Stimulated activated CD4-positive, alpha-beta T cell treated with anti-CD3 and anti-CD28 coated beads, Interleukin-4, amount 100 ng/mL, for 24 hours (primary cell): ENCODE measurements around the gene ASAP2.

Experiments used
- DNase-seq: peaks from one replicate; pipeline ENCODE4 v3.0.0-alpha.2; 2020

The ASAP2 gene

GRCh38 chr2:9359463-9359862, 152.9 kb downstream of the ASAP2 start:
- no peak for DNase-seq

DNA sequence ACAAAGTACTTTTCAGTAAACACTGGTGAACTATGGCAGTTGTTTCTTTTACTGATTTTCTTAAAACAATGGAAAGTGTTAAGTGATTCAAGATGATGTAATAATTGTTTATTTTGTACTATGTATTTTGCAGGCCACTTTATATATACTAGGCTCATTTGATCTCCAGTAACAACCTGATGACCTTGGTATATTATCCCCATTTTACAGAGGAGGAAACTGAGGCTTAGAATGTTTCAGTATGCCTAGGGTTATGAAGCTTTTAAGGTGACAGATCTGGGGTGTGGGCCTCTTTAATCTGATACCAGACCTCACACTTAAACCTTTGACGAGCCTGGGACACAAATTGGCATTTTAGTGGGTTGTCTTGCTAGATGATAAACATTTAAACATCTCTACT, 153.5 kb downstream of the ASAP2 start:
- DNase-seq = no peak

DNA sequence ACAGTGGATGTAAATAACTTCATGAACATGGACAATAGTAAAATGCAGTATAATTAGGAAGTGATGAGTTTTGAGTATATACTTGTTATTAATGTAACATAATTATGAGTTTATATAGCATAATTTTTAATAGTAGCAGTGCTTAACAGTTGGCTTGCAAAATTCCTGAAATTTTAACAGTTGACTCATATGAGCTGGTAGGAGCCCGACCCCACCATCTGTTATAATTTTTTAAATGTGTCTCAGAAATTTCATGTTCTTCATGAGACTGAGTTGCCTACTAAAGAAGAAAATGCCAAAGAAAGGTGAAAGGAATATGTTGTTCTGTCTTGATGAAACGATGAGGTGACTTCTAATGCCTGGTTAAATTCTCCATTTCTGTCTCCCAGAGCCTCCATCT, 154.1 kb downstream of the ASAP2 start:
- no peak for DNase-seq

GRCh38 chr2:9364373-9364772, 157.8 kb downstream of the ASAP2 start:
- DNase-seq = no peak

DNA sequence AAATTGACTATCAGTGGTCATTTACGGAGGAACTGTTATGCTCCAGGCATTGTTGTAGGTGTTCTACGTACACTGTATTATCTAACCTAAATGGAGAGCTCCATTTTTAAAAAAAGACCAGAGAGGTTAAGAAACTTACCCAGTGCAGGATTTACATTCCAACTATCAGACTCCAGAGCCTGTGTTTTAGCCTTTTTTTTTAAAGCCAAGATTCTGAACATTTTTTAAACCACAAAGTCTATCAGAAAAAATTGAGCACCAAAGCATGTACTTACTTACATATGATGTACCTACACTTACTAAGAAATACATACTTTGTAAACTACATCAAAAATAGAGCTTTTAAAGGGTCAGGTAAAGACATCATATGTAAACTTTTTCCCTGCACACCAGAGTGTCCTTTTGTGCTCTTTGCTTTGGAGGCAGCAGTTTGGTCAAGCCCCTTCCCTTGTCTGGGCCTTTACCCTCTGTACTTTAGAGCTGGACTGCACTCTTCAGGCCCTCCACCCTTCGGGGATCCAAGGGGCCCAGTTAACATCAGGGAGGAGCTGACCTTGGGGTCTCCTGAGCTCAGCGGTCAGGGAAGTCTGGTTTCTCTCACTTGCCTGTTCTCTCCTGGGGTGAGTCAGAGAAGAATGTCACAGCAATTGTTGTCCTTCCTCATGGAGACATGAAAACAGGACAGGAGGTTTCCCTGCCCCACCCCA, 158.3 kb downstream of the ASAP2 start:
- DNase-seq = no peak

DNA sequence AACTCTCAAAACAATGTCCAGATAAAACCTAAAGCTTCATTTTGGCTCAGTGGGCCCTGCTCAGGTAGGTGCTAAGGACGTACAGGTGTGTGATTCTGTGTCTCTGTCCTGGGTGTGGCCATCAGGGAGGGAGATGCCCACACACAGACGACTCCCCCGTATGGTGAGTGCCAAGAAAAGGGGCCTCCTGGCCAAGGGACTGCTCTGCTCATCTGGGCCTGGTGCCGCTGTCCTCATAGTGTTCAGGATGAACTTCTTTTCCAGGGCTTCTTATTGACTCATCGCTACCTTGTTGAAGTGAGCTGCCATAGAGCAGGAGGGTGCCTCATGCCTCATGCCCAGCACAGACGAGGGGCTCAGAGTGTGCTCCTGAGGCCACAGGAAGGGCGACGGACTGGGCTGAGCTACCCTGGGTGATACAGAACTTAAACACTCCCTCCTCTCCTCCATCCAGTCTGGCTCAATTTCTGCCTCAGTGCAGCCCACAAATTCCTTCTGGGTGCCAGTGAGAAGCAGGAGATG, 158.9 kb downstream of the ASAP2 start:
- DNase-seq = no peak

DNA sequence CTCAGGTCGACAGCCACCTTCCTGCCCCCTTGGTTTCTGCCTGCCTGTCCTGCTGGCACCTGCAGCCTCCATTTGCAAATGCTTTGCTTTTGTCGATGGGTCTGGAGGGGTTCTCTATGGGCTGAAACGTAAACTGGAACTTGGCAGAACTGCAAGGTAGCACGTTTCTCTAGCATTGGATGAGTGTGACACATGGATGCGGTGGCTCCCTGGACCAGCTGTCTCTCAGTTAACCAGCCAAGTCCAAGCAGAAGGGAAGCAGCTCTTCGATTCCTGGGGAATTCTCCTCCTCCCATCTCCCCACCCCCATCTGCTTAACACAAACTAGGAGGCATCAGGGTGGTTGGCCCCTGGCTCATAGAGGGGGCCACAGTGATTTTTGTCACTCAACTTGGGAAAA, 159.4 kb downstream of the ASAP2 start:
- no peak for DNase-seq

DNA sequence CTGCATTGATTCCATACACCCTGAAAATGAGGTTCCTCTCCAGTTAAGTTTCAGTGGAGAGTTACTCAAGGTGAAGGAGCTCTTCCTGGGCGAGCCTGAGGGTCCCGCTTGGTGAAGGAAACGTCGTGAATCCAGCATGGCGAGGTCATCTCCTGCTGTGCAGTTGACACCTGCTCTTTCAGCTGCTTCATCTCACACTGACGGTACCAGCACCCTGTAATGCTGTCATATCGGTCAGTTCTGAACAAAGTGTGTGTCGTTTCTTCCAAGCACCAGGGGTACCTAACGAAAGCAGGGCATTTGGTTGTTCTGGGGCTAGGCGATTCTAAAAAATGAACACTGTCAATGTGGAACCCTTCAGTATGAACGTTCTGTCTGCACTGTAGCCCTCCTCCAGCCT, 164.1 kb downstream of the ASAP2 start:
- DNase-seq = no peak

DNA sequence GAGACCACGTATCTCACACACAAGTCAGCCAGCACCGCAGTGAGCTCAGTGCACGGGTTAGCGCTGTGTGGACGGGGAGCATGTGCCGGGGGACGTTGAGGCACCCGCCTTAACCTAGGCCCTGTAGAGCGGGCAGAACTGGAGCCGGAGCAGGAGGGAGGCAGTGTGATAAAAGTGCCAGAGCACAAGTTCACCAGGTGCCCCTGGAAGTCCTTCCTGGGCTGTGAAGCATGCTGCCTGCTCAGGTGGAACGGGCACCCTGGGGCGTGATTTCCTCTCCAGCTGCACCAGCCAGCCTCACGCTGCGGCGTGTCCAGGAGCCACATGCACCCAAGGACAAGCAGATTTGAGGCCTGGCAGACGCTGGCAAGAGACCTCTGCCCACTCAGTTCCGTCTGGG, 166.4 kb downstream of the ASAP2 start:
- DNase-seq = no peak

- DNase-seq = no peak
These were observed 166.9 kb downstream of the ASAP2 start for GRCh38 chr2:9373476-9373875.

GRCh38 chr2:9374071-9374730, 167.6 kb downstream of the ASAP2 start:
- DNase-seq = no peak

- DNase-seq = no peak
These were observed 169.3 kb downstream of the ASAP2 start for GRCh38 chr2:9375857-9376428.

- no peak for DNase-seq
These were observed 171.0 kb downstream of the ASAP2 start for GRCh38 chr2:9377461-9378097.

DNA sequence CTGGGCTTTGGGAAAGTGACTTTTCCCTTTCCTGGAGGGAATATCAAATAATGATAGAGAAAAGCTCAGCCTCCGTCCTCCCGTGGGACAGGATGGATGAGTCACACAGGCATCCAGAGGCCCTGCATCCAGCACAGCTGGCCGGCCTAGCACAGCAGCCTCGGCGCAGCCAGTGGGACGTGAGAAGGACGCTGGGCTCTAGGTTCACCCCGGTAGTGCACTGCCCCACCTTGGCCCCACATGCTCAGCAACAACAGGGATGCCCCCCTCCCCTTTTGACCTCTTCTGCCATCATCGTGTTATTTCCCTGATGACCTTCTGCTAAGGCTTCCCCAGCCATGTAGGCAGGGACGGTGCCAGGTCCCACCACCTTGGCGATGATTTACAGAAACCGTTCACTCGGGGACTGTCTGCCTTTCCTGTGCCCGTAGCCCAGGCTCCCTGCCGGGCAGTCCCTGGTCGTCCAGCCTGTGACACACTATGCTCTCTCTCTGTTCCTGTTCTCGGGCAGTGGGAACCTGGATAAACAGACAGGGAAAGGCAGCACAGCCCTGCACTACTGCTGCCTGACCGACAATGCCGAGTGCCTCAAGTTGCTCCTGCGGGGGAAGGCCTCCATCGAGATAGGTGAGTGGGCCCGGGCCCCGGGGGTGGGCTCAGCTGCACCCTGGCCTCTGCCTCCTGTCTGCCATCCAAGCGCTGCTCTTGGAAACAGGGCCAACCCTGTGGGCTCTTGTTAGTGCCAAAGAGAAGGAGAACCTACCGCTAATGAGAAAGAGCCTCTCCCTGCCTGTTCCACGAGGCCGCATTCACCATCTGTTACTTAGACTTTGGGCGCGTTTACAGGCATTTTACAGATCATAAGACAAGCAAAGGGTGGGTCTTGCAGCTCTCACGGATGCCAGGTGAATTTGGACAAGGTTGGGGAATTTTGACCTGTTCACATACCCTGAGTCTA, 172.1 kb downstream of the ASAP2 start:
- no peak for DNase-seq

GRCh38 chr2:9379391-9379755, 172.8 kb downstream of the ASAP2 start:
- DNase-seq = no peak

DNA sequence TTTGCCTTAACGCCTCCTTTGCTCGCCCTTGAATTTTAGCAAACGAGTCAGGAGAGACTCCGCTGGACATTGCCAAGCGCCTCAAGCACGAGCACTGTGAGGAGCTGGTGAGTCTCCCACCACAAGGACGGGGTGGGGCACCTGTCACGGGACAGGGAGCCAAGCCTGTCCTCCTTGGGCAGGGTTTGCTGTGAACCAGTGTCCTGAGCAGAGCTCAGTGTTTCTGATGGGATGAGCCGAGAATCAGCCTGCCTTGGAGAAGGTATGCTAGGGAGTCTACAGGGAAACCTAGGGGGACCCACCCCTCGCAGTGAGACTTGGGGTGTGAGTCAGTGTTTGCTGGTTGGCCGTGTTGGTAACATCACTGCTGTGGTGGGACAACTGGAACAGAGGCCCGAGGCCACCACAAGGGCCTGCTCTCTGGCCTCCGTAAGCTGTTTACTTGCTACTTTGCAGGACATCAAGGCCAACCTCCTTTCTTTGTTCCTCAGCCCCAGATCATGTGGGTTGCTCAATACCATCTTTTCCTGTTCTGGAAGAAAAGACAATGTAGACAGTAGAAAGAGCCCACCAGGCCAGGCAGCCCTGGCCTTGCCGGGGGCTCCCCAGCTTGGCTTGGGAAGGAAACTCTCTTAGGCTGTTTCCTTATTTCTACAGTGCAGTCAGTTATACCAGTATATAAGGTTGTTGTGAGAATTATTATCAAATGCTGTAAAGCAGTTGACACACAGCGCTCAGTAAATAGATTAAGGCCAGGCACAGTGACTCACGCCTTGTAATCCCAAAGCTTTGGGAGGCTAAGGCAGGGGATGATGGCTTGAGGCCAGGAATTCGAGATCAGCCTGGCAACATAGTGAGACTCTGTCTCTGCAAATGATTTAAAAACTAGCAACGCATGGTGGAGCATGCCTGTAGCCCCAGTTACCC, 174.4 kb downstream of the ASAP2 start:
- no peak for DNase-seq

DNA sequence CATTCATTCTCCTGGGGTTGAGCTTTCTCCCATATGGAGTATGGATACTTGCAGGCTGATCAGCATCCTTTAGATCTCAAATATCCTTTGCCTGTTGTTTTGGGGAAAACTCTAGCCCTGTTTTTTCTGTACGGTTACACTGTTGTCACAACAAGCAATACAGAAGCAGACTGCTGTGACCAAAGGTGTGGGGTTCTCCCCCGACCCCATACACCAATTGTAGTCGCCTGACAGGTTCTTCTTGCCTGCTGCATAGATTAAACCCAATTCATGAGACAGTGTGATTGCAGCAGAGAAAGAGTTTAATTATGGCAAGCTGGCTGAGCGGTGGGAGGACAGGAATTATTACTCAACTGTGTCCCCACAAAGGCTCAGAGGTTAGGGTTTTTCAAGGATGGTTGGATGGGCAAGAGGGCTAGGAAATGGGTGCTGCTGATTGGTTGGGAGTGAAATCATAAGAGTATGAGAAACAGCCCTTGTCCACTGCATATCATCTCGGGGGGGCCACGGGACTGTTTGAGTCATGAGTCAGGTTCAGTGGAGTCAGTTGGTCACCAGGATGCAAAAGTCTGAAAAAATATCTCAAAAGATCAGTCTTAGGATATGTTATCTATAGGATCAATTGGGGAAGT, 176.1 kb downstream of the ASAP2 start:
- DNase-seq = no peak

- DNase-seq = no peak
These were observed 177.9 kb downstream of the ASAP2 start for GRCh38 chr2:9384521-9384920.

DNA sequence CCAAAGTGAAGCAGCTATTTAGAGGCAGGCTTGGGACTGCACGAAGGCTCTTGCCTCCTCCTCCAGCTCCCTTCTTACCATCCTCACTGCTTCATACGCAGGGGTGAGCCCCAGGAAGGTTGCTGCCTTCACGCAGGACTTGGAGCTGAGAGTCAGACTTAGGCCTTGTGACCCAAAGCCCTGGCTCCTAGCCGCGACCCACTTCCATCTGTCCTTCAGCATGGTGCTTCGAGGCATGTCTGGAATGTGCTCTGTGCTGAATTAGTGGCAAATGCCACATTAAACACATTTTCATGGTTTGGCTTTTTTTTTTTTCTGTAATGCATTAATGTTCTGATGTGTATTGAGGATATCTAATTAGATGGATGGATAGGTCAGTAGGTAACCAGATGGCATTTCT, 179.2 kb downstream of the ASAP2 start:
- no peak for DNase-seq

- no peak for DNase-seq
These were observed 181.6 kb downstream of the ASAP2 start for GRCh38 chr2:9388199-9388681.
